K562 (cell line): ENCODE results near the gene AJAP1.
A peak's percentile ranks its signal among the peaks of the same experiment; 100 is the strongest.

Experiments
- POLR2A ChIP-seq: fragments of 450-650 bp; conservative IDR thresholded peaks from 2 replicates; pipeline ENCODE4 v1.6.1; 2016
- ZNF274 ChIP-seq: IDR thresholded peaks from 2 replicates; pipeline ENCODE4 v1.6.1; 2011; ENCODE audit warnings: low read depth, mild to moderate bottlenecking, low read length, moderate library complexity, borderline replicate concordance
- ZNF384 ChIP-seq: IDR thresholded peaks from 2 replicates; pipeline ENCODE4 v1.6.1; 2012; ENCODE audit warnings: low read depth, low read length, improper control_type of control experiment
- TF ChIP-seq, protein P1 (sequence below), 3 experiments: IDR thresholded peaks in 2 of 3; conservative IDR thresholded peaks in 1 of 3; 2 replicates each; pipeline ENCODE4 v1.5.1; 2011 to 2012; ENCODE audit warnings: low read length in 3 of 3, mild to moderate bottlenecking in 3 of 3, control low read depth in 2 of 3, improper control_type of control experiment in 1 of 3, inconsistent platforms in 1 of 3, low read depth in 1 of 3, mixed read lengths in 1 of 3, moderate library complexity in 1 of 3; ENCODE audit not compliant: insufficient read depth in 2 of 3

DNA sequence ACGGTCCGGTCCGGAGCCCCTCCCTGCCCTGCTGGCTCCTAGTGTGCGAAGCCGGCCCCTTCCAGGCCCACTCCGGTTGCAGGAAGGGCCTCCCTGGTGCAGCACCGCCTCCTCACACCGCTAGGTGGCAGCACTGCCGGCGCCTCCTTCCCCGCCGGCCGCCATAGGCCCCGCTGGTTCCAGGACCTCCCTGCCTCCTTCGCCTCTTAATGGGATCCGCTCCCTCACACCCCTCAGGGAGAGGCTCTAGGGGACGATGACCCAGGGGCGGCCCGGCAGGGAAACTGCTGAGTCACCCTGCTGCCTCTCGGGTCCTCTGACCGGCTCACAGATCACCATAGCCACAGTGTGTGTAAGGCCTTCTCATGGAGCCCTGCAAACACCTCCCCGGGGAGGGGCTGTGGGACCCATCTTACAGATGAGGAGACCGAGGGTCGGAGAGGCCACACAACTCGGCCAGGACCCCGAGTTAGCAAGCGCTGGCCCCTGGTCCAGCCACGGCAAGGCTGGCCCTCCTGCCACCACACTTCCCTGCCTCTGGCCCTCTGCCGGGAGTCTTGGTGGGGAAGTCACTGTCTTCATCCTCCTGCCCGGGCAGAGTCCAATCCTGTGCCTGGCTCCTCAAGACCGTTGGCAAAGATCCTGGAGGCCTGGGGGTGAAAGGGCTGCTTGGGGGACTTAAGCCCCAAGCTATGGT, 1.6 kb upstream of the AJAP1 start:
- TF ChIP-seq, protein P1, sequence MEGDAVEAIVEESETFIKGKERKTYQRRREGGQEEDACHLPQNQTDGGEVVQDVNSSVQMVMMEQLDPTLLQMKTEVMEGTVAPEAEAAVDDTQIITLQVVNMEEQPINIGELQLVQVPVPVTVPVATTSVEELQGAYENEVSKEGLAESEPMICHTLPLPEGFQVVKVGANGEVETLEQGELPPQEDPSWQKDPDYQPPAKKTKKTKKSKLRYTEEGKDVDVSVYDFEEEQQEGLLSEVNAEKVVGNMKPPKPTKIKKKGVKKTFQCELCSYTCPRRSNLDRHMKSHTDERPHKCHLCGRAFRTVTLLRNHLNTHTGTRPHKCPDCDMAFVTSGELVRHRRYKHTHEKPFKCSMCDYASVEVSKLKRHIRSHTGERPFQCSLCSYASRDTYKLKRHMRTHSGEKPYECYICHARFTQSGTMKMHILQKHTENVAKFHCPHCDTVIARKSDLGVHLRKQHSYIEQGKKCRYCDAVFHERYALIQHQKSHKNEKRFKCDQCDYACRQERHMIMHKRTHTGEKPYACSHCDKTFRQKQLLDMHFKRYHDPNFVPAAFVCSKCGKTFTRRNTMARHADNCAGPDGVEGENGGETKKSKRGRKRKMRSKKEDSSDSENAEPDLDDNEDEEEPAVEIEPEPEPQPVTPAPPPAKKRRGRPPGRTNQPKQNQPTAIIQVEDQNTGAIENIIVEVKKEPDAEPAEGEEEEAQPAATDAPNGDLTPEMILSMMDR (IDR thresholded peaks at IDR 0.05 in 2 of 3, conservative IDR thresholded peaks at IDR 0.05 in 1 of 3; ENCODE audit: insufficient read depth in 2 of 3, low read depth in 1 of 3, low read length in 3 of 3), result peak; percentile 71 to 87 (median 75)
- no peak for TF ChIP-seq POLR2A
- no peak for TF ChIP-seq ZNF274
- no peak for TF ChIP-seq ZNF384
